Astrocyte of the cerebellum (primary cell): ENCODE results near the gene FAAH2.

Experiments used
- DNase-seq: peaks from one replicate; pipeline ENCODE4 v3.0.0-alpha.2; 2011; ENCODE audit warnings: low read depth
- H3K4me3 ChIP-seq: 2 replicates; pipeline ENCODE4 v1.5.1; 2011; ENCODE audit warnings: mild to moderate bottlenecking, low read depth, low read length, moderate library complexity
- in situ Hi-C: cut with HindIII; loops from 2 replicates; pipeline ENCODE4 v1.10.0; 2017; ENCODE audit warnings: low sequenced_read_pairs
- TF ChIP-seq, protein P1 (sequence below): IDR thresholded peaks from 2 replicates; pipeline ENCODE4 v1.5.1; 2012; ENCODE audit warnings: low read length, low read depth, moderate library complexity, mild to moderate bottlenecking; ENCODE audit errors: missing control alignments

Gene FAAH2

DNA sequence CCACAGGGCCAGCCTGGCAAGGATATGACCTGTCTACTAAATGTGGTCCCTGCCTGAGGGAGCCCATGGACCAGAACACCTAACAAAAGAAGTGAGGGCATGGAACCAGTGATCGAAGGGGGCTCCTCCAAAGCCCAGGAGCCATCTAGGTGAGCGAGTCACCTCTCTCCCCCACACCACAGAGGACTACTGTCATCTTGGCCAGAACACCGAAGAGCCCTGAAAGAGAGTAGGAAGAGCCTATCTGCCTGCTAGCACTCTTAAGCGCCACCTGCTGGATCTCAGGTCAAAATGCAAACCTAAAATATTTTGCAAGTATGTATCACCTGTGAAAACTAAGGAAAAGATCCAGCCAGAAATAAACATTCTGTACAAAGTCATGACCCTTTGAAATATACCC, 167.4 kb downstream of the FAAH2 start:
- TF ChIP-seq, protein P1, sequence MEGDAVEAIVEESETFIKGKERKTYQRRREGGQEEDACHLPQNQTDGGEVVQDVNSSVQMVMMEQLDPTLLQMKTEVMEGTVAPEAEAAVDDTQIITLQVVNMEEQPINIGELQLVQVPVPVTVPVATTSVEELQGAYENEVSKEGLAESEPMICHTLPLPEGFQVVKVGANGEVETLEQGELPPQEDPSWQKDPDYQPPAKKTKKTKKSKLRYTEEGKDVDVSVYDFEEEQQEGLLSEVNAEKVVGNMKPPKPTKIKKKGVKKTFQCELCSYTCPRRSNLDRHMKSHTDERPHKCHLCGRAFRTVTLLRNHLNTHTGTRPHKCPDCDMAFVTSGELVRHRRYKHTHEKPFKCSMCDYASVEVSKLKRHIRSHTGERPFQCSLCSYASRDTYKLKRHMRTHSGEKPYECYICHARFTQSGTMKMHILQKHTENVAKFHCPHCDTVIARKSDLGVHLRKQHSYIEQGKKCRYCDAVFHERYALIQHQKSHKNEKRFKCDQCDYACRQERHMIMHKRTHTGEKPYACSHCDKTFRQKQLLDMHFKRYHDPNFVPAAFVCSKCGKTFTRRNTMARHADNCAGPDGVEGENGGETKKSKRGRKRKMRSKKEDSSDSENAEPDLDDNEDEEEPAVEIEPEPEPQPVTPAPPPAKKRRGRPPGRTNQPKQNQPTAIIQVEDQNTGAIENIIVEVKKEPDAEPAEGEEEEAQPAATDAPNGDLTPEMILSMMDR, result no peak
- H3K4me3 ChIP-seq, result no peak overlapping the region
- in situ Hi-C loops, result no loop called here
- no peak for DNase-seq

DNA sequence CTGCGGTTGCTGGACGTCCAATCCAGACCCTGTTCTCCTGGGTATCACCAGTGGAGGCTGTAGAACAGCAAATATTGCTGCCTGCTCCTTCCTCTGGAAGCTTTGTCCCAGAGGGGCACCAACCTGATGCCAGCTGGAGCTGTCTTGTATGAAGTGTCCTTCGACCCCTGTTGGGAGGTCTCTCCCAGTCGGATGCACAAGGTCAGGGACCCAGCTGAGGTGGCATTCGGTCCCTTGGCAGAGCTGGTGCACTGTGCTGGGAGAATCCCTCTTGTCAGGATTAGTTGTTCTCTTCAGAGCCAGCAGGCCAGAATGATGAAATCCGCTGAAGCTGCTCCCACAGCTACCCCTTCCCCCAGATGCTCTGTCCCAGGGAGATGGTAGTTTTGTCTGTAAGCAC, 195.0 kb downstream of the FAAH2 start:
- no peak overlapping the region for H3K4me3 ChIP-seq
- in situ Hi-C loops, result no loop called here
- no peak for DNase-seq
- TF ChIP-seq, protein P1, result no peak

DNA sequence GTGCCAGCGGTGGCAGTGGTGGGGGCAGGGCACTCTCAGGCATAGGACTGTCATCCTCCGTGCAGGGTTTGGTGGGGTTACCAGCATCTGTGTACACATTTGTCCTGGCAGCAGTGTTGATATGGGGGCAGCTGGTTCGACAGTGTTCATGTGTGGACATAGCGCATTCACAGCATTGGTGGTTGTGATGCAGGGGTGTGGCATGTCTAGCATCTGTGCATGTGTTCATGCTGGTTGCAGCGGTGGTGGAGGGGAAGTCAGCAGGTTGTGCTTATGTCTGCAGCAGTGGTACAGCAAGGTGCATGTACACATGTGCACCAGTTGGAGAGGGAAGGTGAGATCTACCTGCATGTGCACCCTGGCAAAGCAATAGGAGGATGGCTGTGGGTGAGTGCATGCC, 230.0 kb downstream of the FAAH2 start:
- no peak for DNase-seq
- TF ChIP-seq, protein P1, result no peak
- in situ Hi-C loops, result no loop called here
- H3K4me3 ChIP-seq, result no peak overlapping the region

DNA sequence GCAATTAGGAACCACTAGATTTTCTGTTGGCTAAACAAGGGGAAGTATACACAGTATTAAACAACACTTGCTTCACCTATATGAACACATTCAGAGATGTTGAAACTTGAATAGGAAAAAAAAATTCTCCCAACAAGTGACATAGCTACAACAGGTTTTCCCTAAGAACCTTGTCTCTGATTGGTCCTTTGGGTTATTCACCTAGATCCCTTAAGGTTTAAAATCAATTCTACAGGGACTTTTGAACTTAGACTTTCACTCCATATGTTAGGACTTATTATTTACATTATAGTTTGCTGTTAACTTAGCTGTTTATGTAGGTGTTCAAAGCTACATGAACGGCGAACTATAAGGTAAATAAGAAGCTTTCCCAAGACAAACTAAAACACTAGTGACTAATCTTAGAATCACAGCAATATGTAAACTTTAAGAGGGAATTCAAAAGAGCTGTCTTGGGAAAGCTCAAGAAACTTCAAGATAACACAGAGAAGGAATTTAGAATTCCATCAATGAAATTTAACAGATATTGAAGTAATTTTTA, 233.1 kb downstream of the FAAH2 start:
- H3K4me3 ChIP-seq, result no peak overlapping the region
- TF ChIP-seq, protein P1, result no peak
- DNase-seq, result no peak
- in situ Hi-C loops, result no loop called here

DNA sequence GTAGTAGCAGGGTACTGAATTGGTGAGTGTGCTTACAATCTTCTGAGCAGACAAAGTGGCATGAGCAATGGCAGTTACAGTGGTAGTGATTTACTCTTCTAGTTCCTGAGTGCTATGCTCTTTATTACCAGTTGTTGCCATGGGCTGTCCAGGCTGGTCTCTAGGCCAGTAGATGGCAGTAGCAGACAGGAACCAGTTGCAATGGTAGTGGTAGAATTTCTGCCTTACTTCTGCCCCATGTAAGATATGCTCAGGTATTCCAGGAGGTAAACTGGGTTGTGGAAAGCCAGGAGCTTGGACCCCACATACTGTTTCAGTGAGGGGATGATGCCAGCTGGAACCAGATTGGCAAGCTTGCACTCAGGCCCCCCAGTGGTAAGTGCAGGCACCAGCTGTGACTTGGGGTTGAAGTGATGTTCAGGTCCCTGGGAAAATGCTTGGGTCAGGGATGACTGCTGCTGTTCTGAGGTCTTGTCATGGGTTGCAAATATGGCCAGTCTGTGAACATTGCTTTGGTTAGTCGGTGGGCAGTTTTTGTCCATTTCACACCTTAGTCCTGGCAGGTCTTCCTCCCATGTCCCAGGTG, 242.3 kb downstream of the FAAH2 start:
- in situ Hi-C loops, result no loop called here
- TF ChIP-seq, protein P1, result no peak
- H3K4me3 ChIP-seq, result no peak overlapping the region
- DNase-seq, result no peak
